NCI-H446 treated with DMSO at 0.1 percent for 48 hours (cell line): Measurements from ENCODE around the gene PYGL.
"Not testable (repeated sequence)": the region's sequence is repeated elsewhere in the genome, so short reads cannot be mapped to it uniquely, and the experiment has no call there.

ENCODE experiments used
- DNase-seq: peaks from one replicate; lab custom pipeline; 2025; lab: John Stamatoyannopoulos, UW

Gene PYGL

GRCh38 chr14:50943943-50944646, at the start of gene PYGL:
Gene PYGL, minus strand, starts transcription at chr14:50944483. Its CDS starts 80 bp downstream, at chr14:50944403.
- DNase-seq = peak; percentile 43

- no peak for DNase-seq
Measured at GRCh38 chr14:50985859-50986331, 41.6 kb upstream of the PYGL start.

- DNase-seq = no peak
Measured at GRCh38 chr14:50985124-50985858, 41.0 kb upstream of the PYGL start.

- DNase-seq = no peak
Measured at GRCh38 chr14:50984036-50984710, 39.9 kb upstream of the PYGL start.

GRCh38 chr14:50979941-50980850, 35.9 kb upstream of the PYGL start:
- no peak for DNase-seq

- no peak for DNase-seq
Measured at GRCh38 chr14:50978888-50979287, 34.6 kb upstream of the PYGL start.

- no peak for DNase-seq
Measured at GRCh38 chr14:50978529-50978871, 34.2 kb upstream of the PYGL start.

GRCh38 chr14:50977863-50978528, 33.7 kb upstream of the PYGL start:
- DNase-seq = no peak

GRCh38 chr14:50974118-50974517, 29.8 kb upstream of the PYGL start:
- no peak for DNase-seq

GRCh38 chr14:50972734-50973133, 28.5 kb upstream of the PYGL start:
- DNase-seq = no peak

- DNase-seq = no peak
Measured at GRCh38 chr14:50970886-50971781, 26.9 kb upstream of the PYGL start.

GRCh38 chr14:50967790-50968189, 23.5 kb upstream of the PYGL start:
- no peak for DNase-seq

- DNase-seq = no peak
Measured at GRCh38 chr14:50967103-50967502, 22.8 kb upstream of the PYGL start.

- peak; percentile 44 for DNase-seq
Measured at GRCh38 chr14:50964683-50965390, 20.6 kb upstream of the PYGL start.

- no peak for DNase-seq
Measured at GRCh38 chr14:50963919-50964318, 19.6 kb upstream of the PYGL start.

GRCh38 chr14:50961605-50962221, 17.4 kb upstream of the PYGL start:
- DNase-seq = peak; percentile 70

- DNase-seq = no peak
Measured at GRCh38 chr14:50957296-50957695, 13.0 kb upstream of the PYGL start.

GRCh38 chr14:50956421-50956820, 12.1 kb upstream of the PYGL start:
- not testable (repeated sequence) for DNase-seq

- DNase-seq = peak; percentile 56
Measured at GRCh38 chr14:50955373-50956043, 11.2 kb upstream of the PYGL start.
